Prostate gland (tissue), 2 donors: ENCODE data around the gene CAPZA2. TPM values are rescaled to one million over a fixed set of nuclear protein-coding genes. Genes with fewer than 3 reads are reported as not detected.

Experiments
- DNase-seq: peaks from one replicate; pipeline ENCODE4 v3.0.0-alpha.2; 2019; ENCODE audit warnings: low spot score
- H3K27ac ChIP-seq, 2 donors: fragments of 200-600 bp; sonication (generic); 2 replicates each; pipeline ENCODE4 v1.5.1; 2017 to 2019
- H3K27me3 ChIP-seq: fragments of 200-600 bp; sonication (generic); replicated peaks from 2 replicates; pipeline ENCODE4 v1.5.1; 2019; ENCODE audit not compliant: insufficient read depth
- H3K36me3 ChIP-seq, 2 donors: fragments of 200-600 bp; sonication (generic); 1 replicate in 1 of 2; 2 replicates in 1 of 2; pipeline versions ENCODE4 v1.5.1 to v1.8.1; 2017 to 2019
- H3K4me1 ChIP-seq: fragments of 200-600 bp; sonication (generic); replicated peaks from 2 replicates; pipeline ENCODE4 v1.5.1; 2019
- H3K4me3 ChIP-seq, 2 donors: fragments of 200-600 bp; sonication (generic); 2 replicates each; pipeline ENCODE4 v1.5.1; 2017 to 2019
- H3K9me3 ChIP-seq: fragments of 200-600 bp; sonication (generic); 2 replicates; pipeline ENCODE4 v1.5.1; 2017
- POLR2A ChIP-seq: fragments of 450-650 bp; IDR thresholded peaks from one replicate; pipeline ENCODE4 v1.6.1; 2016; ENCODE audit warnings: antibody characterized with exemption, mild to moderate bottlenecking
- POLR2AphosphoS5 ChIP-seq: sonication (generic); formaldehyde crosslinking; IDR thresholded peaks from one replicate; pipeline ENCODE4 v1.6.1; 2017; ENCODE audit warnings: antibody characterized with exemption
- WGBS: methylation state at CpG from one replicate; pipeline ENCODE4 v1.1.5; 2018; 5-methylcytosine and 5-hydroxymethylcytosine counted together
- intact Hi-C: fragments of 100-400 bp; cut with DNase I; formaldehyde crosslinking; loops from one replicate; pipeline ENCODE4 v1.14.2; 2022
- total RNA-seq, 2 donors: library from RNA; depleted of rRNA; stranded (reverse); fragments of >200 nt; gene quantifications; one replicate each; pipeline ENCODE4 v1.1.0, GENCODE V29; 2016
- TF ChIP-seq, protein P1 (sequence below), 4 experiments: fragments of 200-600 bp in 2 of 4; fragments of 450-650 bp in 2 of 4; sonication (generic) in 2 of 4; IDR thresholded peaks; 1 replicate in 3 of 4; 2 replicates in 1 of 4; pipeline ENCODE4 v1.5.1; 2016 to 2019; ENCODE audit warnings: antibody characterized with exemption in 4 of 4, mild to moderate bottlenecking in 2 of 4, moderate library complexity in 2 of 4

Gene CAPZA2
- total RNA-seq, 2 donors from 2014 or later = 76.0 to 80.0 TPM

DNA sequence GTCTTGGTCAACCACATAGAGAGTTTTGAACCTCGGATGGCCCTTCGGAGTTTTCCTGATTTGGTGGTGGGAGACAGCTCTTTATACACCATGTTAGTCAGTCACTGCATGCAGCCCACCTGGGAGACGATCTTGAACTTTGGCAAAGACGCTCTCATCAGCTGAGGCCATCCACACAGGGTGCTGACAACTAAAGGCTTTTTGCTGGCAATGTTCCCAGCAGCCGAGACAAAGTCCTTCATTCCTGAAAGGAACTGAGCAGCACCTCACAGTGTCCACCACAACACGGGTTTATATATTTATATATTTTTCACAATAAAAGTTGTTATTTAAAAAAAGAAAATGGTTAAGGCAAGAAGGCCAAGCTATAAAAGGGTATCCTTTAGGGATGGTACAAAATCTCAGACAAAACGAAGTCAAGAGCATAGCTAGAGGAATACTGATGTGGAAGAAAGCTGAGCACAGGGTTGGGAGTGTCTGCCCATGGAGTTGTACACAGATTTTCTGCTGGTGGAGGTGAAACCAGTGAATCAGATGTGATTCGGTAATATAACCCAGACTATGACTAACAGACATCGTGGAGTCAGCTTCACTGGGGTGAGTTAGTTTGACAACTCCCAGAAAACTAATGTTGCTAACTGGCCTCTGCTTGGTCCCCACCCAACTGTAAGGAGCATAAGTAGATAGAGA, 27.4 kb upstream of the CAPZA2 start:
- Histone ChIP-seq H3K9me3 (no peaks in the 10 kb centered on the region), H3K27ac (no peak overlapping the region), H3K27me3 (no peaks in the 10 kb centered on the region), H3K4me1 (no peaks in the 10 kb centered on the region), H3K4me3 (no peak overlapping the region), H3K36me3 (no peaks in the 10 kb centered on the region)
- TF ChIP-seq, protein P1, sequence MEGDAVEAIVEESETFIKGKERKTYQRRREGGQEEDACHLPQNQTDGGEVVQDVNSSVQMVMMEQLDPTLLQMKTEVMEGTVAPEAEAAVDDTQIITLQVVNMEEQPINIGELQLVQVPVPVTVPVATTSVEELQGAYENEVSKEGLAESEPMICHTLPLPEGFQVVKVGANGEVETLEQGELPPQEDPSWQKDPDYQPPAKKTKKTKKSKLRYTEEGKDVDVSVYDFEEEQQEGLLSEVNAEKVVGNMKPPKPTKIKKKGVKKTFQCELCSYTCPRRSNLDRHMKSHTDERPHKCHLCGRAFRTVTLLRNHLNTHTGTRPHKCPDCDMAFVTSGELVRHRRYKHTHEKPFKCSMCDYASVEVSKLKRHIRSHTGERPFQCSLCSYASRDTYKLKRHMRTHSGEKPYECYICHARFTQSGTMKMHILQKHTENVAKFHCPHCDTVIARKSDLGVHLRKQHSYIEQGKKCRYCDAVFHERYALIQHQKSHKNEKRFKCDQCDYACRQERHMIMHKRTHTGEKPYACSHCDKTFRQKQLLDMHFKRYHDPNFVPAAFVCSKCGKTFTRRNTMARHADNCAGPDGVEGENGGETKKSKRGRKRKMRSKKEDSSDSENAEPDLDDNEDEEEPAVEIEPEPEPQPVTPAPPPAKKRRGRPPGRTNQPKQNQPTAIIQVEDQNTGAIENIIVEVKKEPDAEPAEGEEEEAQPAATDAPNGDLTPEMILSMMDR (IDR thresholded peaks at IDR 0.05) = no peak
- no peak for TF ChIP-seq POLR2A
- no peak for TF ChIP-seq POLR2AphosphoS5
- intact Hi-C loops = no loop called here
- no peak for DNase-seq
- 69% methylated on average over 9 of the region's 9 CpGs for WGBS

DNA sequence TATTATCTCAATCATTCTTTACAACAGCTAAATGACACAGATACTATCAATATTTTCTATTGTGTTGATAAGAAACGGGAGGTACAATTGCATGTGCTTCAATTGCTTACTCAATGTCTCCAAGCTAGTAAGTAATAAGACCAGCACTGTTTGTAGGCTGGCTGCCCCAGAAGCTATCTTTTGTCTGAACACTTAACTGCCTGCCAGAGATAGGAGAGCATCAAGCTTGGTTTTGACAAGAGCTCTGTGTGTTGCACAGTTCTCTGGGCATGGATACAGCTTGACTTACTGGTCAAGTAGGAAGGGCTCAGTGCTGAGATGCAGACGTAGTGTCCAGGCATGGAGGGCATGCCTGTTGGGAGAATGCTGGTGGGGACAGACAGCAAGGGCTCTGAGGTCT, 26.3 kb upstream of the CAPZA2 start:
- no peaks in the 10 kb centered on the region for H3K4me1 ChIP-seq
- 66% methylated on average over 2 of the region's 2 CpGs for WGBS
- no peaks in the 10 kb centered on the region for H3K9me3 ChIP-seq
- no peak for DNase-seq
- intact Hi-C loops = no loop called here
- H3K4me3 ChIP-seq = no peak overlapping the region
- no peak overlapping the region for H3K27ac ChIP-seq
- H3K36me3 ChIP-seq = no peaks in the 10 kb centered on the region
- H3K27me3 ChIP-seq = no peaks in the 10 kb centered on the region
- TF ChIP-seq, protein P1 (IDR thresholded peaks at IDR 0.05) = no peak
- TF ChIP-seq POLR2AphosphoS5 (no peak), POLR2A (no peak)

DNA sequence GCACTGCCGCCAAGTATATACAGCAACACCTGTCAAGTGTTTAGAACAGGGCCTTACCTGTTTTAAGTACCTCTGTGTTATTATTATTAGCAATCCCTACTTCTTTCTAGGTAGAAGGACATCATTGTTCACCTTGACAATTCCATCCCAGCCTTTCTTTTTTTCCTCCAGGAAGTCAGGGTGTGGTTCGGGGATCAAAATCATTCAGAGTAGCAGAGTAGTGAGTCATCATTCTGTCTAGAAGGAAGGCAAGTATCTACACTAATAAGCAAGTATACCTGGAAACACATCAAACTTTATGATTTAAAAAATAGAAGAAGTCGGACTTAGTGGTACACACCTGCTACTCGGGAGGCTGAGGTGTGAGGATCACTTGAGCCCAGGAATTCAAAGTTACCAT, 25.5 kb upstream of the CAPZA2 start:
- Histone ChIP-seq H3K4me3 (no peak overlapping the region), H3K27me3 (no peaks in the 10 kb centered on the region), H3K36me3 (no peaks in the 10 kb centered on the region), H3K27ac (no peak overlapping the region), H3K9me3 (no peaks in the 10 kb centered on the region), H3K4me1 (no peaks in the 10 kb centered on the region)
- DNase-seq = no peak
- WGBS = 95% methylated on average over 4 of the region's 4 CpGs
- TF ChIP-seq POLR2AphosphoS5 = no peak
- TF ChIP-seq POLR2A = no peak
- TF ChIP-seq, protein P1 (IDR thresholded peaks at IDR 0.05) = no peak
- intact Hi-C loops = no loop called here

DNA sequence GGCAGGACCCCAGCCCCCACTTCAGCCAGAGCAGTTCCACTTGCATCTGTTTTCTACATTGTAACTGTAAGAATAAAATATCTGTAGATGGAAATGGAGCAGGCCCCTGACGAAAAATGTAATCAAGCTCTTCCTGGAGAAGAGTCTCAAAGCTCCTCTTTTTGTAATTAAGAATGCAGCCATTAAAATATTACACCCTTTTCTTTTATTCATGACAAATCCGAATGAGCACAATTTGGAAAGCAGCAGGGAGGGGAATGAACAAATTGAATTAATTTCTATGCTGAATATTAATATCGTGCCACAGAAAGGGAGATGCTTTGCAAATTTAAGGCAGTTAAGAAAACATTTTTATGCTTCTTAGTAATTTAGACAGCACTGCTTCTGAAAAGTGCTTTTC, 24.8 kb upstream of the CAPZA2 start:
- no peaks in the 10 kb centered on the region for H3K4me1 ChIP-seq
- no peak for DNase-seq
- intact Hi-C loops = no loop called here
- H3K27me3 ChIP-seq = no peaks in the 10 kb centered on the region
- H3K36me3 ChIP-seq = no peaks in the 10 kb centered on the region
- H3K4me3 ChIP-seq = no peak overlapping the region
- WGBS = 78% methylated on average over 3 of the region's 3 CpGs
- H3K27ac ChIP-seq = no peak overlapping the region
- no peaks in the 10 kb centered on the region for H3K9me3 ChIP-seq
- no peak for TF ChIP-seq POLR2A
- TF ChIP-seq POLR2AphosphoS5 = no peak
- TF ChIP-seq, protein P1 (IDR thresholded peaks at IDR 0.05) = no peak

DNA sequence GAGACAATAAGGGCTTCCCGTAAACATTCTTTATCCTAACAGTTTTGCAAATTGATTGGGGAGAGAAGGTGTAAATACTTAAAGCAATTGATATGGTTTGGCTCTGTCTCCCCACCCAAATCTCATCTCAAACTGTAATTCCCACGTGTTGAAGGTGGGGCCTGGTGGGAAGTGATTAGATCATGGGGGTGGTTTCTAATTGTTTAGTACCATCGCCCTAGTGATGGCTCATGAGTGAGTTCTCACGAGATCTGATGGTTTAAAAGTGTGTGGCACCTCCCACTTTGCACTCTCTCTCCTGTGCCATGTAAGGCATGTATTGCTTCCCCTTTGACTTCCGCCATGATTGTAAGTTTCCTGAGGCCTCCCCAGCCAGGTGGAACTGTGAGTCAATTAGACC, 22.1 kb upstream of the CAPZA2 start:
- no peak overlapping the region for H3K27ac ChIP-seq
- no peak for DNase-seq
- H3K4me3 ChIP-seq = no peak overlapping the region
- intact Hi-C loops = no loop called here
- H3K27me3 ChIP-seq = no peaks in the 10 kb centered on the region
- 82% methylated on average over 5 of the region's 5 CpGs for WGBS
- no peaks in the 10 kb centered on the region for H3K9me3 ChIP-seq
- H3K36me3 ChIP-seq = no peaks in the 10 kb centered on the region
- H3K4me1 ChIP-seq = no peaks in the 10 kb centered on the region
- no peak for TF ChIP-seq POLR2A
- TF ChIP-seq, protein P1 (IDR thresholded peaks at IDR 0.05) = no peak
- TF ChIP-seq POLR2AphosphoS5 = no peak
